A673 (cell line): Measurements from ENCODE around the gene CAMK1D. TPM values are rescaled to one million over a fixed set of nuclear protein-coding genes. Genes with fewer than 3 reads are reported as not detected.

ENCODE experiments used
- BruUV-seq: library from RNA; stranded (reverse); fragments of 400-500 nt; replicated peaks from 2 replicates; lab custom pipeline; 2021; lab: Mats Ljungman, UMichigan
- CTCF ChIA-PET: fragments of 300-600 bp; sonication (Branson Sonifier 250); formaldehyde crosslinking; loops from one replicate; lab custom pipeline; 2022; ENCODE audit warnings: antibody characterized with exemption; lab: Charles Lee
- POLR2A ChIA-PET: fragments of 300-600 bp; sonication (Branson Sonifier 250); formaldehyde crosslinking; loops from one replicate; lab custom pipeline; 2022; ENCODE audit warnings: antibody characterized with exemption; ENCODE audit not compliant: low non-redundant PET; lab: Charles Lee
- DNase-seq: peaks from one replicate; pipeline ENCODE4 v3.0.0-alpha.2; 2015; ENCODE audit warnings: low spot score
- H3K27ac ChIP-seq: fragments of 200-600 bp; sonication (generic); 2 replicates; pipeline ENCODE4 v1.5.1; 2016; ENCODE audit warnings: mixed run types, low read depth, mild to moderate bottlenecking, mixed read lengths, antibody characterized with exemption, low read length; ENCODE audit not compliant: poor library complexity, severe bottlenecking
- H3K27me3 ChIP-seq: fragments of 200-600 bp; sonication (generic); replicated peaks from 2 replicates; pipeline ENCODE4 v1.6.1; 2017; ENCODE audit warnings: mixed run types, low read depth, mild to moderate bottlenecking, mixed read lengths, antibody characterized with exemption, low read length; ENCODE audit not compliant: insufficient read depth, poor library complexity
- H3K36me3 ChIP-seq: fragments of 200-600 bp; sonication (generic); 2 replicates; pipeline ENCODE4 v1.6.1; 2016; ENCODE audit warnings: mixed run types, mild to moderate bottlenecking, mixed read lengths, antibody characterized with exemption, low read length; ENCODE audit not compliant: insufficient read depth, poor library complexity, severe bottlenecking
- H3K4me1 ChIP-seq: fragments of 200-600 bp; sonication (generic); 2 replicates; pipeline ENCODE4 v1.6.1; 2017; ENCODE audit warnings: mixed run types, mild to moderate bottlenecking, mixed read lengths, antibody characterized with exemption, low read length; ENCODE audit not compliant: insufficient read depth, poor library complexity, severe bottlenecking
- H3K4me3 ChIP-seq: fragments of 200-600 bp; sonication (generic); 2 replicates; pipeline ENCODE4 v1.5.1; 2016; ENCODE audit warnings: low read depth, mixed run types, mild to moderate bottlenecking, mixed read lengths, low read length; ENCODE audit not compliant: poor library complexity, severe bottlenecking
- H3K9me3 ChIP-seq: fragments of 200-600 bp; sonication (generic); 2 replicates; pipeline ENCODE4 v1.6.1; 2016; ENCODE audit warnings: mixed run types, low read depth, mild to moderate bottlenecking, mixed read lengths, antibody characterized with exemption, low read length; ENCODE audit not compliant: poor library complexity, severe bottlenecking
- CTCF ChIP-seq: fragments of 300-800, 200-600 bp; sonication (generic); conservative IDR thresholded peaks from 2 replicates; pipeline ENCODE4 v1.5.1; 2017; ENCODE audit warnings: low read depth, mild to moderate bottlenecking, antibody characterized with exemption, low read length, moderate library complexity, mixed read lengths
- EZH2 ChIP-seq: fragments of 200-600 bp; sonication (generic); IDR thresholded peaks from 2 replicates; pipeline ENCODE4 v1.6.1; 2017; ENCODE audit warnings: borderline replicate concordance, low read depth, mild to moderate bottlenecking, mixed read lengths, antibody characterized with exemption, low read length; ENCODE audit not compliant: poor library complexity, severe bottlenecking
- intact Hi-C: fragments of 100-400 bp; cut with micrococcal nuclease; formaldehyde crosslinking; loops from one replicate; pipeline ENCODE4 v1.10.0; 2022; ENCODE audit not compliant: unreplicated experiment
- total RNA-seq: library from RNA; stranded (reverse); gene quantifications from 2 replicates; pipeline ENCODE4 v1.2.3, GENCODE V29; 2021

Gene CAMK1D
- total RNA-seq, 1 experiment from 2014 or later: 23.7 TPM

GRCh38 chr10:12735843-12736462, 386.6 kb downstream of the CAMK1D start:
- H3K9me3 ChIP-seq: no peaks in the 10 kb centered on the region
- no TSS peak for BruUV-seq
- ChIA-PET CTCF (interaction anchor here (0.7 kb wide), 1 partner anchor 340 kb away, joined by 4 read pairs; no protein-coding TSS in a partner anchor), POLR2A (no interaction called here)
- no peaks in the 10 kb centered on the region for H3K27me3 ChIP-seq
- intact Hi-C loops: no loop called here
- no peak overlapping the region for H3K4me3 ChIP-seq
- TF ChIP-seq EZH2: no peak
- TF ChIP-seq CTCF: no peak
- H3K27ac ChIP-seq: no peak overlapping the region
- peaks cover 4% of the 10 kb centered on the region for H3K4me1 ChIP-seq
- H3K36me3 ChIP-seq: no peaks in the 10 kb centered on the region
- no peak for DNase-seq

GRCh38 chr10:12740813-12741212, 391.5 kb downstream of the CAMK1D start:
- Histone ChIP-seq H3K9me3 (no peaks in the 10 kb centered on the region), H3K4me1 (no peaks in the 10 kb centered on the region), H3K27me3 (no peaks in the 10 kb centered on the region), H3K4me3 (no peak overlapping the region), H3K36me3 (no peaks in the 10 kb centered on the region), H3K27ac (no peak overlapping the region)
- TF ChIP-seq EZH2 (no peak), CTCF (no peak)
- CTCF ChIA-PET: no interaction called here
- intact Hi-C loops: no loop called here
- DNase-seq: no peak
- POLR2A ChIA-PET: no interaction called here
- BruUV-seq: no TSS peak

GRCh38 chr10:12741360-12741804, 392.0 kb downstream of the CAMK1D start:
- no peaks in the 10 kb centered on the region for H3K4me1 ChIP-seq
- TF ChIP-seq CTCF (no peak), EZH2 (no peak)
- H3K27ac ChIP-seq: no peak overlapping the region
- DNase-seq: no peak
- H3K9me3 ChIP-seq: no peaks in the 10 kb centered on the region
- BruUV-seq: no TSS peak
- intact Hi-C loops: no loop called here
- ChIA-PET CTCF (no interaction called here), POLR2A (no interaction called here)
- H3K4me3 ChIP-seq: no peak overlapping the region
- no peaks in the 10 kb centered on the region for H3K36me3 ChIP-seq
- H3K27me3 ChIP-seq: no peaks in the 10 kb centered on the region
